Naive B cell (primary cell): ENCODE results near the gene SERGEF. TPM values are rescaled to one million over a fixed set of nuclear protein-coding genes. Genes with fewer than 3 reads are reported as not detected.
"Not testable (repeated sequence)": the region's sequence is repeated elsewhere in the genome, so short reads cannot be mapped to it uniquely, and the experiment has no call there.

Experiments
- ATAC-seq, 2 donors: fragments of 150-1000 bp; cut with Tn5 transposase; 2 replicates each; pipeline ENCODE4 v1.10.0; 2021; ENCODE audit warnings: low read depth in 2 of 2, mild to moderate bottlenecking in 2 of 2, moderate library complexity in 2 of 2
- DNase-seq: peaks from one replicate; pipeline ENCODE4 v3.0.0; 2022
- H3K27ac Mint-ChIP-seq, 6 donors: one replicate each; pipeline ENCODE4 v1.8.0; 2020 to 2022; ENCODE audit warnings: mild to moderate bottlenecking in 6 of 6, mixed read lengths in 6 of 6, moderate library complexity in 5 of 6, inconsistent platforms in 2 of 6
- H3K27me3 Mint-ChIP-seq, 3 donors: one replicate each; pipeline ENCODE4 v1.8.0; 2021 to 2022; ENCODE audit warnings: mixed read lengths in 3 of 3, mild to moderate bottlenecking in 1 of 3
- H3K36me3 Mint-ChIP-seq, 2 donors: one replicate each; pipeline ENCODE4 v1.8.0; 2020 to 2022; ENCODE audit warnings: mixed read lengths in 2 of 2, inconsistent platforms in 1 of 2, mild to moderate bottlenecking in 1 of 2
- H3K4me1 Mint-ChIP-seq, 3 donors: one replicate each; pipeline ENCODE4 v1.8.0; 2020 to 2022; ENCODE audit warnings: mixed read lengths in 3 of 3, inconsistent platforms in 1 of 3, mild to moderate bottlenecking in 1 of 3, moderate library complexity in 1 of 3
- H3K4me3 Mint-ChIP-seq, 8 donors: one replicate each; pipeline ENCODE4 v1.8.0; 2020 to 2022; ENCODE audit warnings: mild to moderate bottlenecking in 8 of 8, mixed read lengths in 8 of 8, moderate library complexity in 8 of 8, inconsistent platforms in 2 of 8
- H3K9me3 Mint-ChIP-seq, 7 donors: one replicate each; pipeline ENCODE4 v1.8.0; 2020 to 2022; ENCODE audit warnings: mixed read lengths in 7 of 7, mild to moderate bottlenecking in 5 of 7, inconsistent platforms in 2 of 7, moderate library complexity in 1 of 7
- polyA plus RNA-seq, 6 donors: library from polyadenylated mRNA; unstranded; fragments of 300-500 nt; fragmentation: Illumina TruSeq; gene quantifications; one replicate each; pipeline ENCODE4 v1.2.3, GENCODE V29; 2021; ENCODE audit warnings: low read depth in 6 of 6

The SERGEF gene
- polyA plus RNA-seq, 6 donors from 2014 or later = 18.3 to 54.6 (median 42.6) TPM

DNA sequence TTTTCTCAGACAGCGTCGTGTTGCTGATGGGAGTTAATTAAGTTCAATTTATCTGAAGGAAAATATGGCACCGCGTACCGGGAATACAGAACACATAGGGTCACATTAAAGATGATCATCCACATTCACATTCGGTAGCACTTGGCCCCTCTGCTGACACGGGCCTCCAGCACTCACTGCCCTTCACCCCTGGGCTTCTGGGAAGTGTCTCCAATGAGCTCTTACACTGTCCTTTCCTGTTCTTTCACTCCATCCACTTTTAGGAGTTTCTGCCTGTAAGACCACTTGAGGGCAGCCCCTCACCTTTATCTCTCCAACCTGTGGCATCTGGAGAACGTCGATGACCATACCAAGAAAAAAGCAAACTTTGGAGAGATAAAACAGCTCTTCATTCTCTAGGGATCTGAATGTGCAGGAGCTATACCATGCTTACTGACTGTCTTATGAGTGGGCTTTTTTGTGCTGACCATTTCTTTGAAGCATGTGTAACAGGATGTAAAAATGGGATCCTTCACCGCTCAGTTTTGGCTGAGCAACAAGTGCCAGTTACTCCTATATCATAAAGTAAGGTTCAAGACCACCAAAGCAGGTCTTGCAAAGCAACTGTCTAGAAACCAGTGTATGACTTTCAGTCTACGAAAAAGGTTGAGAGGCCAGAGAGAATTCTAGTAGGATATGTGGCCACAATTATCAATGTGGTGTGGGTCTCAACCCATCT, 1.1 kb upstream of the SERGEF start:
- DNase-seq (no peak), ATAC-seq (no peak)
- H3K9me3 Mint-ChIP-seq = peaks cover 0 to 9% (median 0%) of the 10 kb centered on the region in 7 donors
- peaks cover 15 to 30% (median 25%) of the 10 kb centered on the region in 3 donors for H3K4me1 Mint-ChIP-seq
- H3K4me3 Mint-ChIP-seq = peak overlapping the region; percentile 86 to 100 (median 99)
- no peaks in the 10 kb centered on the region for H3K27me3 Mint-ChIP-seq
- peak overlapping the region; percentile 86 to 99 (median 93) for H3K27ac Mint-ChIP-seq
- H3K36me3 Mint-ChIP-seq = no peaks in the 10 kb centered on the region

DNA sequence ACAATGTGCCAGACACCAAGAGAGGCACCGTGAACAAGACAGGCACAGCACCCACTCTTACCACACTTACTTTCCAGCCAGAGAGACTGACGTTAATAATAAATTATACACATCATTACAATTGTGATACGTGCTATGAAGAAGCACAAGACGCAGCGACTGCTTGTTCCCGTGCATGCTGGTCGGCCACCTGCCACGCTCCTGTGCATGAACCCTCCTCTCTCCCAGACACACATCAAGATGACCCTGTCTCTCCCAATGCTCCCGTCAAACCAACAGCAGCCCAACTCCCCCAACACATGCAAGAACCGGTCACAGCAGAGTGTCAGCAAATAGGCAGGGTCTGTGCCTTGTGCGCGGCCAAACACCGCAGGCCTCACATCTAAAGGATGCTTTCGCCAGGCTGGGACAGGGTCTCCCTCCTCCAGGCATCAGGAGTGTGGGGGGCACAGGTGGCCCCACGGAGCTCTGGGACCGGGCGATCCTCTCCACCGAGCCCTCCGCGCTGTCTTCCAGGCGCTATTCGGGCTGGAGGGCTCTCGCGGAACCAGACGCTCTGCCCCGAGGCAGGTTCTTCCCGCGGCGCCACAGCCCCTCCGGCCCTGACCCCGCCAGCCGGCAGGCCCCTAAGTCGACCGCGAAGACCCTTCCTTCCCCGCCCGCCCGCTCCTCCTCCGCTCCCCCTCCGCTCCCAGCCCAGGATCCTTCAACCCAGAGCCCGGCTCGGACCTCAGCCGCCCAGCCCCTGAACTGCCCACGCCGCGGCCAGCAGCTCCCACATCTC, 533 bp downstream of the SERGEF start:
- ATAC-seq = peak; percentile 4 to 5
- Mint-ChIP-seq H3K27me3 (no peaks in the 10 kb centered on the region), H3K4me1 (peaks cover 15 to 30% (median 25%) of the 10 kb centered on the region in 3 donors), H3K36me3 (no peaks in the 10 kb centered on the region), H3K4me3 (peak overlapping the region; percentile 86 to 100 (median 94)), H3K9me3 (peaks cover 0 to 9% (median 0%) of the 10 kb centered on the region in 7 donors), H3K27ac (peak overlapping the region; percentile 60 to 95 (median 90))
- DNase-seq = no peak

DNA sequence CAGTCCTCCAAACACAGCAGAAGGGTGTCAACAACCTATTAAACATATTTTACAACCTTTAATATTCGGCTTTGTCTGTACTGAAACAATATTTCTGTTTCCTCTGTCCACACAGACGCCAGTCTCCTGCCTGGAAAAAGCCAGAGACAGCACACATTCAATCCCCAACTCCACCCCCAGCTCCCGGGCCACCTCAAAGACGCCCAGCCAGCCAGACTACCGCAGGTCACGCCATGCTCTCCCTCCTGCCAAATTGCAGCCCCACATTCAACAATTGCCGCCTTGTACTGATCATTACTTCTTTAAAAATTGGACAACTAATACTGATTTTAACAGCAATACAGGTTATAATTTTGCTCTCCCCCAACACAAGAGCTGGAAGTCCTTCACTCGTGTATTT, 1.2 kb downstream of the SERGEF start:
- peaks cover 15 to 30% (median 25%) of the 10 kb centered on the region in 3 donors for H3K4me1 Mint-ChIP-seq
- peak overlapping the region; percentile 44 to 95 (median 90) for H3K27ac Mint-ChIP-seq
- DNase-seq (no peak), ATAC-seq (no peak)
- H3K27me3 Mint-ChIP-seq = no peaks in the 10 kb centered on the region
- H3K36me3 Mint-ChIP-seq = no peaks in the 10 kb centered on the region
- H3K9me3 Mint-ChIP-seq = peaks cover 0 to 9% (median 0%) of the 10 kb centered on the region in 7 donors
- H3K4me3 Mint-ChIP-seq = peak overlapping the region; percentile 61 to 99 (median 94)

DNA sequence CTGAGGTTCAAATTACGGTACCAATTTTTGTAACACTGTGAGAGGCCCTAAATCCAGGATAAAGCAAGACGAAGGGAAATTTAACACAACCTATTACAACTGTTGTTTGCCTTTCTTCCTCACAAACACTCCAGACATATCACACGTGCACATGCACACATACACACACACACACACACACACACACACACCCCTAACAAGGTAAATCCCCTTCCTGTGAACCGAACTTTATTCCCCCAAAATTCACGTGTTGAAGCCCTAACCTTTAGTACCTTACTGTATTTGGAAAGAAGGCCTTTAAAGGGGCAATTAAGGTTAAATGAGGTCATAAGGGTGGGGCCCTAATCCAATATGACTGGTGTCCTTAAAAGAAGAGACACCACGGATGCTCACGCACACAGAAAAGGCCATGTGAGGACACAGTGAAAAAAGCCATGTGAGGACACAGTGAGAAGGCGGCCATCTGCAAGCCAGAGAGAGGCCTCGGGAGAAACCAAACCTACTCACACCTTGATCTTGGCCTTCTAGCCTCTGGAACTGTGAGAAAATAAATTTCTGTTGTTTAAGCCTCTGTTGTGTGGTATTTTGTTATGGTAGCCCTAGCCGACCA, 1.8 kb downstream of the SERGEF start:
- H3K4me3 Mint-ChIP-seq = peak overlapping the region in 5 of 8 donors; percentile 41 to 95 (median 88)
- DNase-seq = no peak

DNA sequence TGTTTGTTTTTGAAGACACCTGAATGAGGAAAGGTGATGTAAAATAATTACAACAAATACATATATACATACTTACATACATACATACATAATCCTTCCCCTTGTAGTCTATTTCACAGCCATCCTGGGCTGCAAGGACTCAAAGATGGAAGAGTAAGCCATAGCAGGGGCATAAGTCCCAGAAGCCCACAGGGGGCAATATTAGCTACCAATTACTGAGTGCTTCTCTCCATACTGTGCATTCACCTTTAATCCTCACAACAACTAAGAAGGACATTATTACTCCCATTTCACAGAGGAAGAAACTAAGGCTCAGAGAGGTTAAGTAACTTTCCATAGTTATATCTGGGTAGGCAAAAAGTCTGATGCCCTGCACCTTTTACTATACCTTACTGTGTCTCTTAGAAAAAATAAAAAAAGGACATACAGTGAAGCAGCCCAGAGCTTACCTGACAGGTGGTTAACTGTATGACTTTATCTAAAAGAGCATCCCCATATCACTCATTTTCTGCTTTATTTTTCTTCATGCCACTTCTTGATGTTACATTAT, 2.7 kb downstream of the SERGEF start:
- peaks cover 2 to 6% of the 10 kb centered on the region in 2 donors for H3K36me3 Mint-ChIP-seq
- H3K4me1 Mint-ChIP-seq = peaks cover 15 to 30% (median 25%) of the 10 kb centered on the region in 3 donors
- no peak for DNase-seq
- peaks cover 0 to 9% (median 0%) of the 10 kb centered on the region in 7 donors for H3K9me3 Mint-ChIP-seq
- ATAC-seq = no peak
- H3K4me3 Mint-ChIP-seq = peak overlapping the region in 3 of 8 donors; percentile 5 to 86 (median 41)
- H3K27me3 Mint-ChIP-seq = no peaks in the 10 kb centered on the region
- H3K27ac Mint-ChIP-seq = peak overlapping the region in 5 of 6 donors; percentile 51 to 91 (median 86)

More for the DNA sequence above, 1.8 kb downstream of the SERGEF start:
- H3K27me3 Mint-ChIP-seq = no peaks in the 10 kb centered on the region
- H3K27ac Mint-ChIP-seq = peak overlapping the region in 5 of 6 donors; percentile 51 to 94 (median 87)
- H3K36me3 Mint-ChIP-seq = no peaks in the 10 kb centered on the region
- peaks cover 0 to 9% (median 0%) of the 10 kb centered on the region in 7 donors for H3K9me3 Mint-ChIP-seq
- peaks cover 15 to 30% (median 25%) of the 10 kb centered on the region in 3 donors for H3K4me1 Mint-ChIP-seq
- no peak for ATAC-seq

DNA sequence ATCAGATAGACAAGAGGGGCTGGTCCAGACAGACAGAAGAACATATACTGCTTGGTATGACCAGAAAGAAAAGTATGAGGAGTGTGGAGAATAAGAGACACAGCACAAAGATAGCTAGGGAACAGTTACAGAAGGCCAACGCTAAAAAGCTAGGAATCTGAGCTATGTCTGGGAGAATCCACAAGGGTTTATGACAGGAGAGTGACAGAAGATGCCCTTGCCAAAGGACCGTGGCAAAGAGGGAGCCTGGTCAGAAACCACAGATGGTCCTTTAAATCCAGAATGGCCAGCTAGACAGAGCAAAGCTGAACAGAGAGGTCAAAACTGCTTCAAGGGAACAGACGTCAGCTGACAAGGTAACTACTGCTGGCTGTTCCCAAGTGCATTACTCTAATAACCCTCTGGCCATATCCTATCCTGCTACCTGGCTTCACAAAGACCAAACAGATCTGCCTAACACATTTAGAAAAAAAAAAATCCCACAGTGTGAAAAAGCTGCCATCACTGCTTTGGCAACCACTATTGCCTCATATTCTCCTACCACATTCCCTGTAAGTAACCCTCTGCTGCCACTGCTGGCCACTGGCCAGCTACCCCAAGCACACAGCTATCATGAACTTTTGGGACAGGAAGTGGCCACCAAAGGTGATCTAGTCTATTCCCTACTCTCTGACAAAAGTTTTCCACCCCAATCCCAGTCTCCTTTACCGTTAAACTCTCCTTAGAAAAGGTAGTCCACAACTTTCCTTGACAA, 7.3 kb downstream of the SERGEF start:
- Mint-ChIP-seq H3K4me3 (no peak overlapping the region), H3K9me3 (no peaks in the 10 kb centered on the region), H3K27ac (peak overlapping the region in 2 of 6 donors; percentile 25 to 30), H3K27me3 (no peaks in the 10 kb centered on the region), H3K36me3 (peaks cover 11 to 24% of the 10 kb centered on the region in 2 donors), H3K4me1 (no peaks in the 10 kb centered on the region)
- ATAC-seq = no peak
- no peak for DNase-seq

DNA sequence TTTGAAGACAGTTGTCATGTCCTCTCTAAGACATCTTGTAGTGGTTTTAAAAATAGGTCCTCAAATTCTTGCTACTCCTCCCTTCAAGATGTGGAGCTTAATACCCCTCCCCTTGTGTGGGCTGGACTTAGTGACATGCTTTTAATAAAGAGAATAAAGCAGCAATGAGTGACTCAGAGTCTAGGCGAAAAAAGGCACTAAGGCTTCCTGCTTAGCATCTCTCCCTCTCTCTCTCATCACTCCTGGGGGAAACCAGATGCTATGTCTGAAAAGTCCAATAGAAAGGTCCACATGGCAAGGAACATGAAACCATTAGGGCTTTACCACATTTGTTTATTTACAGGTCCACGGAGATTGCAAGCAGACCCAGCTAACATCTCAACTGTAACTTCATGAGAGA, 11.7 kb downstream of the SERGEF start:
- DNase-seq (no peak), ATAC-seq (no peak)
- Mint-ChIP-seq H3K27me3 (no peaks in the 10 kb centered on the region), H3K4me1 (no peaks in the 10 kb centered on the region), H3K4me3 (no peak overlapping the region), H3K36me3 (peaks cover 26 to 32% of the 10 kb centered on the region in 2 donors), H3K27ac (peak overlapping the region in 1 of 6 donors; percentile 49), H3K9me3 (no peaks in the 10 kb centered on the region)

DNA sequence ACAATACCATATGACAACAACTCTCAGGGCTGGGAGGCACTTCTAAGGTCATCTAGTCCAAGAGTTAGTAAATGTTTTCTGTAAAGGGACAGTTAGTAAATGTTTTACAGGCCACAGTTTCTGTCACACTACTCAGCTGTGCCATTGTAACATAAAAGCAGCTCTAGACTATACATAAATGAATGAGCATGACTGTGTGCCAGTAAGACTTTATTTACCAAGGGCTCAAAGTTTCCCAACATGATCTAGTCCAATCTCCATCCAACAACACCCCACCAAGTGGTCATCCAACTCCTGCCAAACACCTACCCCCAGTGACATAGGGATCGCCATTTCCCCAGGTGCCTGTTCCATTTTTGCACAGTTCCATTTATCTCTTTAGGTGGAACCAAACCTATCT, 12.1 kb downstream of the SERGEF start:
- no peak overlapping the region for H3K4me3 Mint-ChIP-seq
- no peak for DNase-seq
- no peaks in the 10 kb centered on the region for H3K9me3 Mint-ChIP-seq
- no peak for ATAC-seq
- H3K27ac Mint-ChIP-seq = peak overlapping the region in 1 of 6 donors; percentile 49
- H3K36me3 Mint-ChIP-seq = peaks cover 26 to 30% of the 10 kb centered on the region in 2 donors
- H3K27me3 Mint-ChIP-seq = no peaks in the 10 kb centered on the region
- no peaks in the 10 kb centered on the region for H3K4me1 Mint-ChIP-seq

DNA sequence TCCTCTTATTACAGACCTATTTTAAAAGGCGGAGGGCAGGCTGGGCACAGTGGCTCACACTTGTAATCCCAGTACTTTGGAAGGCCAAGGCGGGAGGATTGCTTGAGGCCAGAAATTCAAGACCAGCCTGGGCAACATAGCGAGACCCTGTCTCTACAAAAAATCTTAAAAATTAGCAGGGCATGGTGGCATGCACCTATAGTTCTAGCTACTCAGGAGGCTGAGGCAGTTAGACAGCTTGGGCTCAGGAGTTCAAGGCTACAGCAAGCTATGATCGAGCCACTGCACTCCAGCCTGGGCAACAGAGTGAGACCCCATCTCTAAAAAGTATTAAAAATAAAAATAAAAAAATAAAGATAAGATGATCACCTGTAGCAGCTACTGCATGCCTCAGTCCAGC, 12.7 kb downstream of the SERGEF start:
- H3K27ac Mint-ChIP-seq, DNase-seq, H3K4me1 Mint-ChIP-seq, H3K9me3 Mint-ChIP-seq, ATAC-seq, H3K4me3 Mint-ChIP-seq, H3K27me3 Mint-ChIP-seq: not testable (repeated sequence)
- H3K36me3 Mint-ChIP-seq = peaks cover 29% of the 10 kb centered on the region in 2 donors

DNA sequence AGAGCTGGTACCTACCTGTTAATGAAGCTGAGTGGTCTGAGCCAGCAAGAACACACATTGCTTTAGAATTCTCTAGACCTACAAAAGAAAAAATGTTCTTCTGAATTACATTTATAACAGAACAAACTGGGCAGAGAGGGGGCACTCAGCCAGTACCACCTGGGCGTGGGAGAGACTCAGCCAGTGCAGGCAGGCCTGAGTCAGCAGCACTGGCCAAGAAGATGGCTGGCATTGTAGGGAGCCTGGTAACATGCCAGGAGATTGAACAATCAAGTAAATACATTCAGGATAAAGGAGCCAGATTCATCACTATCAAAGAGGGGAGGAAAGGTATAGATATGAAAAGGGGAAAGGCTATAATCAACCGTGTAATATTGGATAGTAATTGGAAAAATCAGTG, 19.9 kb downstream of the SERGEF start:
- peak overlapping the region in 3 of 6 donors; percentile 65 to 69 (median 67) for H3K27ac Mint-ChIP-seq
- H3K27me3 Mint-ChIP-seq = no peaks in the 10 kb centered on the region
- no peaks in the 10 kb centered on the region for H3K4me1 Mint-ChIP-seq
- no peaks in the 10 kb centered on the region for H3K9me3 Mint-ChIP-seq
- no peak overlapping the region for H3K4me3 Mint-ChIP-seq
- no peak for DNase-seq
- peaks cover 18% of the 10 kb centered on the region in 2 donors for H3K36me3 Mint-ChIP-seq
- no peak for ATAC-seq

DNA sequence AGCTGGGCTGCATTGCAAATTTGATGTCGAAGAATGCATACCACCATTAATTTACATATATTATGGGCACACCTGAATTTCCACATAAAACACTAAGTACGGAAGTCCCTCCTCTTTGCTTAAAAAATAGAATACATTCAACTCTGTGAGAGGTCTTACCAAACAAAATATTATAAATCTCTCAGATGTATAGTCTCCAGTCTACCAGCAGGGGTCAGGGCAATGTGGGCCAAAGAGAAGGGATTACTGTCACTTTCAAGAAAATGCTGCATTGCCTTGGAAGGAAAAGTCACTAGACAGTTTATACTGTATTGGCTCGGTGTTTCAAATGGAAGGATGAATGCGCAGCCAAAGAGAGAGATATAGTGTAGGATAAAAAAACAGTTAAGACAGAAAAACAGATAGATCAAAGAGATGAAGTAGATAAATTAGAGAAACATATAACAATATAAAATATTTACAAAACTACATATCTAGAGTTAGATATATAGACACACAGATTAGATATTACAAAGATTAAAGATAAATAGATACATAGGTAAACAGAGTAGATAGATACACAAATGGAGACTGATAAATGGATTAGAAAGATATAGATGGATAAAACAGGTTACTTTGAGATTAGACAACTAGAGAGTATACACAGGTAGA, 20.9 kb downstream of the SERGEF start:
- Mint-ChIP-seq H3K36me3 (peaks cover 25 to 28% of the 10 kb centered on the region in 2 donors), H3K9me3 (no peaks in the 10 kb centered on the region), H3K4me1 (no peaks in the 10 kb centered on the region), H3K4me3 (no peak overlapping the region), H3K27ac (peak overlapping the region in 1 of 6 donors; percentile 80), H3K27me3 (no peaks in the 10 kb centered on the region)
- peak; percentile 48 to 63 for ATAC-seq
- peak; percentile 33 for DNase-seq

DNA sequence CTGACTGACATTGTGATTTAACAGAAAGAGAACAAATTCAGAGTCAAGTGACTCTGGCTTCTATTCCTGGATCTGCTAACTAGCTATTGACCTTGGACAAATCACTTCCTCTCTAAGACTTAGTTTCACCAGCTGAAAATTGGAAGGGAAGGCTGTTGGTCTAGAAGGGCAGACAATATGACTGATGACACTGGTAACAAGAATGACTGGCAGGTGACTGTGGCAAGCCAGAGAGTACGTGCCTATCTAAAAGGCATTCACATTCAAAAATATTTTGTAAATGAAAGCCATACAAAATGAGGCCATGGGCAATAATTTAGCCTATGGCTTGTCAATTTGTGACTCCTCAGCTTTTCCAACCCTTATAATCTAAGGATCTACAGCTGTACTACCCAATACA, 23.5 kb downstream of the SERGEF start:
- peaks cover 22 to 25% of the 10 kb centered on the region in 2 donors for H3K36me3 Mint-ChIP-seq
- no peak for ATAC-seq

More for the DNA sequence above, 23.5 kb downstream of the SERGEF start:
- H3K4me3 Mint-ChIP-seq = no peak overlapping the region
- no peak overlapping the region for H3K27ac Mint-ChIP-seq
- H3K4me1 Mint-ChIP-seq = no peaks in the 10 kb centered on the region
- H3K9me3 Mint-ChIP-seq = no peaks in the 10 kb centered on the region
- no peak for DNase-seq
- no peaks in the 10 kb centered on the region for H3K27me3 Mint-ChIP-seq
